Astrocyte of the cerebellum (primary cell): ENCODE measurements around the gene ZNF76.

Experiments
- DNase-seq: peaks from one replicate; pipeline ENCODE4 v3.0.0-alpha.2; 2011; ENCODE audit warnings: low read depth
- H3K4me3 ChIP-seq: 2 replicates; pipeline ENCODE4 v1.5.1; 2011; ENCODE audit warnings: mild to moderate bottlenecking, low read depth, low read length, moderate library complexity
- CTCF ChIP-seq: IDR thresholded peaks from 2 replicates; pipeline ENCODE4 v1.5.1; 2012; ENCODE audit warnings: low read length, low read depth, moderate library complexity, mild to moderate bottlenecking; ENCODE audit errors: missing control alignments
- in situ Hi-C: cut with HindIII; loops from 2 replicates; pipeline ENCODE4 v1.10.0; 2017; ENCODE audit warnings: low sequenced_read_pairs

Gene ZNF76

DNA sequence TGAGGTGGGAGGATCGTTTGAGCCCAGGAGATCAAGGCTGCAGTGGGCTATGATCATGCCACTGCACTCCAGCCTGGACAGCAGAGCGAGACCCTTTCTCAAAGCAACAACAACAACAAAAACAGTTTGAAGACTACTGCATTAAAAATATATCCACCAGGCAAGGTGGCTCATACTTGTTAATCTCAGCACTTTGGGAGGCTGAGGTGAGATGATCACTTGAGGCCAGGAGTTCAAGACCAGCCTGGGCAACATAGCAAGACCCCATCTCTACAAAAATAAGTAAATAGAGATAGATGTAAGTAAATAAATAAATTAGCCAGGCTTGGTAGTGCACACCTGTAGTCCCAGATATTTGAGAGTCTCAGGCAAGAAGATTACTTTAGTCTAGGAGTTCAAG is 12.5 kb downstream of the ZNF76 start:
- no peak overlapping the region for H3K4me3 ChIP-seq
- DNase-seq = no peak
- no peak for TF ChIP-seq CTCF
- in situ Hi-C loops = no loop called here

DNA sequence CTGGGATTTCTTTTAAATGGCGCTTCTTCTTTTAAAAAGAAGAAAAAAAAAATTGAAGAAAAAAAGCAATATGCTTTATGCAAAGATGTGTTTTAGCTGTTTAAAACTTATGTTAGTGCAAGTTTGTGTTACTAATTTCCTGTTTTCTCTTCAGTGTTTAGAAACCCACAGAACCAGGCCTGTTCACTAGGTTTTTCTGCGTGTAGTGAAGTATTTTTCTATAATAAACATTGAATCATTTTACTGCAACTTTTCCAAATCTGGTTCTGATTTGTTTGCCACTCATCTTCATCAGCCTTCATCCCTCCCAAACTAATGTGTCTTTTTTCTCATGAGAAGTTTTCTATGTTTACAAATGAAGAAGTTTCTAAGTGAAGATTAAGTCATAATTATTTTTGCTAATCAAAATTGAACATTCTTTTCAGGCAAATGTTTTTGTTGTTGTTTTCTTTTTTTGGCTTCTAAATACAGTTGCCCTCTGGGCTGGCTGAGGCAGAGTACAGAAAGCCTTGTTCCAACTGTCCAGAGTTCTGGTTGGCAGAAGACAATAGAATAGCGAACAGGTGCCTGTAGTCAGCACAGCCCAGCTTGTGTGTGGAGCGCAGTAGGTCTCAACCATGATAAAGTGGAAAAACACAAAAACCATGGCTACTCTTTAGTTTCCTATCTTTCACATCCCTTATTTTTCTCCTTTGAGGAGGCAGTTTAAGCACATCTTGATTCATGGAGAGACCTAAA is 14.5 kb downstream of the ZNF76 start:
- no peak overlapping the region for H3K4me3 ChIP-seq
- DNase-seq = no peak
- TF ChIP-seq CTCF = no peak
- in situ Hi-C loops = no loop called here

DNA sequence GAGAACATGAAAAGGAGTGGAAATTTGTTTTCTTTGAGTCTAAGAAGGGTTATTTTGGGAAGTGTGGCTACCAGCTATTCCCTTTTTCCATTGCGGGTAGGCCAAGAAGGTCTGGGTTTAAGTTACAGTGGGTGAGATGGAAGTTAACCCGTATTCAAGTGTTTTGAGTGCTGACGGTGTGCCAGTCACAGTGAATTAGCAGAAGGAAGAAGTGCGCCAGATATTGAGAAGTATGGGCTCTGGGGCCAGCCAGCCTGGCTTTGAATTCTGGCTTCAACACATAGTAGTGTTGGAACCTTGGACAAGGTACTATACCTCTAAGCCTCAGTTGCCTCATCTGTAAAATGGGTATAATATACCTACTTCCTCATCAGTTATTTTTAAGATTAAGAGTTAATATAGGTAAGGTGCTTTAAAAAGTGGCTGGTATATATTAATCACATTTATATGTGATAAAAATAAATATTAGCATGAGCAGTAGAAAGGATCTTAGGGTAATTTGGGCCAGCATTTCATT is 16.3 kb downstream of the ZNF76 start:
- H3K4me3 ChIP-seq = no peak overlapping the region
- DNase-seq = no peak
- in situ Hi-C loops = no loop called here
- no peak for TF ChIP-seq CTCF

DNA sequence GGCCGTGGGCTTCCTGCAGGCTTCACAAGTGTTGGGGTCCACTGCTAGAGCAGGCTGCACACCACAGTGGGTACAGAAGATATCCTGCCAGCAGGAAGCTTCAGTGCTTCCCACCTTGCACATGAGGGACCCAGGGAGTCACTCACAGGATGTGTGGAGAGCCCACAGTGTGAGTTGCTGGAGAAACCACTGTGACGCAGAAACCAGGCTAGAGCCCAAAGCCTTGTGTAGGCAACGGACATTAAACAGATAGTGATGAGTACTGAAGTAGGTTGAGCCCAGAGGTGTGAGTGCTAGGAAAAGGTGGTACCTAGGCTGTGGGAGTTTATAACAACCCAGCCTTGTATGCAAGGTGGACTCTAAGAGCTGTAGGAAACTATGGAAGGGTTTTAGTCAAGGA is 19.2 kb downstream of the ZNF76 start:
- no peak for TF ChIP-seq CTCF
- DNase-seq = no peak
- no peak overlapping the region for H3K4me3 ChIP-seq
- in situ Hi-C loops = no loop called here

- no peak for TF ChIP-seq CTCF
- DNase-seq = no peak
- H3K4me3 ChIP-seq = no peak overlapping the region
- in situ Hi-C loops = no loop called here
These were observed 21.4 kb downstream of the ZNF76 start for GRCh38 chr6:35280903-35281302.

DNA sequence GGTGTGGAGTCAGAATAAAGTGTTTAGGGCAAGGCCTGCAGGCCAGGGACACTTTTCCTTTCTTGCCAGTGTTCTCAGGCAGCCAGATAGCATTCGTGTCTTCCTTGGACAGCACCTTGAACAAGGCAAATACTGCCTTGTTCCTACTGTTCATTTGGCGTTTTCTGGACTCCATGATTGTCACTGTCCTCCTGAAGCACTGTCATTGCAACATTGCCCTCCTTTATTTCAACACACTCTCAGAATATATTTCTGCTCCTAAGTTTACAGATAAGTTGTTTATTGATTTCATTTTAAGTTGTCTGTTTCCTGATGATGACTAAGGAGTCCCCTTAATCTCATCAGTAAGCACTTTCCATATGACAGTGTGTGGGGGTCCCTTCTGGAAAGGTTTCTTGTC is 22.9 kb downstream of the ZNF76 start:
- in situ Hi-C loops = no loop called here
- DNase-seq = no peak
- no peak overlapping the region for H3K4me3 ChIP-seq
- TF ChIP-seq CTCF = no peak
